BJ (cell line): ENCODE data around the gene CALD1. TPM values are rescaled to one million over a fixed set of nuclear protein-coding genes. Genes with fewer than 3 reads are reported as not detected.
A peak's percentile ranks its signal among the peaks of the same experiment; 100 is the strongest.

Experiments used
- CTCF ChIA-PET: fragments of 350-600 bp; formaldehyde crosslinking; extraction: SDS; loops from one replicate; lab custom pipeline; 2021; ENCODE audit warnings: antibody characterized with exemption, inconsistent platforms; lab: Yijun Ruan, JAX
- POLR2A ChIA-PET: fragments of 300-600 bp; sonication (Branson Sonifier 250); formaldehyde crosslinking; extraction: SDS; loops from one replicate; lab custom pipeline; 2021; ENCODE audit warnings: antibody characterized with exemption; lab: Charles Lee
- DNase-seq: peaks from one replicate; pipeline ENCODE4 v3.0.0-alpha.2; 2011; ENCODE audit warnings: low read depth
- H3K27me3 ChIP-seq: 2 replicates; pipeline ENCODE4 v1.6.0; 2011; ENCODE audit warnings: low read length; ENCODE audit not compliant: control insufficient read depth, insufficient read depth
- H3K36me3 ChIP-seq: 2 replicates; pipeline ENCODE4 v1.5.1; 2011; ENCODE audit warnings: low read length; ENCODE audit not compliant: control insufficient read depth, insufficient read depth
- H3K4me3 ChIP-seq: 2 replicates; pipeline ENCODE4 v1.5.1; 2011; ENCODE audit warnings: low read depth, mild to moderate bottlenecking, control low read depth, low read length
- CTCF ChIP-seq: IDR thresholded peaks from 2 replicates; pipeline ENCODE4 v1.5.1; 2011; ENCODE audit warnings: low read depth, mild to moderate bottlenecking, control low read depth, inconsistent platforms, low read length, moderate library complexity; ENCODE audit not compliant: insufficient read depth
- polyA plus RNA-seq: library from polyadenylated mRNA; depleted of rRNA; stranded (reverse); fragments of >200 nt; gene quantifications from 2 replicates; pipeline ENCODE4 v1.2.3, GENCODE V29; 2011

Gene CALD1
- polyA plus RNA-seq, 1 experiment = 1,629 TPM

DNA sequence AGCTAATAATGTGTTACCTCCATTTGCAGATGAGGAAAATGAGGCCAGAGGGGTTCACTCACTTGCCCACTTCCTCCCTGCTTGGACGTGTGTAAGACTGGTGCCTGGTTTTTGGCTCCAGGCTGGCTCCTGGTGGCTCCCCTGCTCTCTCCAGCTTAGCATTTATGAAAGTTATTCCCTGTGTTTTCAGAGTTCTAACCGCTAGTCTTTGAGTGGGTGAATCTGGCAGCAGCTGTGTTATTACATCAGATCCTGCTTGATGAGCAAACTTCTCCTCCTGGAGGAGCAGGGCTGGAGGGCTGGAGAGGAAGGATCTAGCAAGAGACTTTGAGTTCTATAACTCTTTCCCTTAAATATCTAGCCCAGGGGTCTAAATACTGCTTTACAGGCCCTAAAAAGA, 125.9 kb downstream of the CALD1 start:
- ChIA-PET CTCF (interaction anchor here (2.4 kb wide), 1 partner anchor 12 kb away, joined by 9 read pairs; no protein-coding TSS in a partner anchor), POLR2A (interaction anchor here (0.6 to 0.9 kb wide), 2 partner anchors 11 to 216 kb away, joined by 3 to 4 read pairs; no protein-coding TSS in a partner anchor)
- Histone ChIP-seq H3K27me3 (no peaks in the 10 kb centered on the region), H3K4me3 (no peak overlapping the region), H3K36me3 (peaks cover 6% of the 10 kb centered on the region)
- TF ChIP-seq CTCF = peak; percentile 58
- peak; percentile 74 for DNase-seq

DNA sequence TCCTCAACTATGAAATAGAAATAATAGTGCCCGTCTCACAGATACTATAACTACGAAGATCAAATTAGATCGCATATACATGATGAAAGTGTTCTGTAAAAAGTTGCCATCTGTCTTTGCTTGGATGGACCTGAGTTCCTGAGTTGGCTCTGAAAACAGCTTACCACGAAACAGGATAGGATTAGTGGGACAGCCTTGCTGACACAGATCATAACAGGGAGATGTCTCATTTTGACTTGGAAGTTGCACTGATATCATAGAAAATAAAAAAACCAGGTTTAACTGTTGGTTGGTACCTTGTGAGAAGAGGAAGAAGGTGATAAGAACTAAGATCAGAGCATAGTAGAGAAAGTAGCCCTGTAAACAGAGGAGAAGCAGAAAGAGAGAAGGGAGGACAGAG, 127.6 kb downstream of the CALD1 start:
- Histone ChIP-seq H3K36me3 (peaks cover 8% of the 10 kb centered on the region), H3K27me3 (no peaks in the 10 kb centered on the region), H3K4me3 (no peak overlapping the region)
- TF ChIP-seq CTCF = no peak
- DNase-seq = no peak
- CTCF ChIA-PET = no interaction called here
- POLR2A ChIA-PET = no interaction called here

GRCh38 chr7:134907639-134908038, 128.2 kb downstream of the CALD1 start:
- DNase-seq = no peak
- no peak overlapping the region for H3K4me3 ChIP-seq
- peaks cover 9% of the 10 kb centered on the region for H3K36me3 ChIP-seq
- H3K27me3 ChIP-seq = no peaks in the 10 kb centered on the region
- POLR2A ChIA-PET = no interaction called here
- TF ChIP-seq CTCF = no peak
- CTCF ChIA-PET = interaction anchor here (0.9 kb wide), 1 partner anchor 9 kb away, joined by 3 read pairs; no protein-coding TSS in a partner anchor

GRCh38 chr7:134908289-134908688, 128.9 kb downstream of the CALD1 start:
- ChIA-PET POLR2A (no interaction called here), CTCF (interaction anchor here (0.9 kb wide), 1 partner anchor 8 kb away, joined by 3 read pairs; no protein-coding TSS in a partner anchor)
- no peak for TF ChIP-seq CTCF
- peak; percentile 18 for DNase-seq
- H3K36me3 ChIP-seq = peaks cover 9% of the 10 kb centered on the region
- H3K4me3 ChIP-seq = no peak overlapping the region
- no peaks in the 10 kb centered on the region for H3K27me3 ChIP-seq

DNA sequence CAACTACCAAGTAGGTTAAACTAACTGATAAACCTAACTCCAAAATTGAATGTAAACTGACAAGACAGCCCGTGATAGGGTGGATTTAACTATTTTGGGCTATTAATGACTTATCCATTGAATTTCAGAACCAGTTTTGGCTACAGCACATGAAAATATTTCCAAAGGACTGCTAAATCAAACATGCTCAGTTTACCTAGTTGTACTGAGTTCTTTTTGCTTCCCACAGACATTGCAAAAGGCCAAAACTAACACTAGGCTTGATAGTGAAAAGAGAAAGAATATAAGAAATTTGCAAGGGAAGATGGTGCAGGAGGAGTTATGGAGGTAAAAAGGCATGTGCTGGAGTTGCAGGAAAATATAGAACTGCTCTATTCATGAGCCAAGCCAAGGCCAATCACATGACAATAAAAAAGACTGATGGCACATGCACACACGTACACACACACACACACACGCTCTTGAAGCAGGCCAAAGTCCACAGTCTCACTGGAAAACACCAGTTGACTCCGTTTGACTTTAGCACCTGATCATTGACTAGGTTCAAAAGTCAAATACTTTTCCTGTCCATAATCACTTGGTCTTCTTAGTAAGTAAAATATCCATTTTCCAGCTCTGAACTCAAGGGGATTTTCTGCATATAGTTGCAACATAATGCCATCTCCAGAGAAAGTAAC, 130.9 kb downstream of the CALD1 start:
- ChIA-PET CTCF (no interaction called here), POLR2A (no interaction called here)
- Histone ChIP-seq H3K4me3 (no peak overlapping the region), H3K36me3 (peaks cover 8% of the 10 kb centered on the region), H3K27me3 (no peaks in the 10 kb centered on the region)
- DNase-seq = no peak
- TF ChIP-seq CTCF = no peak
